RWPE2 (cell line): ENCODE results near the gene SPIRE2.
"Not testable (repeated sequence)": the region's sequence is repeated elsewhere in the genome, so short reads cannot be mapped to it uniquely, and the experiment has no call there.

Source experiments
- ATAC-seq: fragments of 200-7000 bp; cut with Tn5 transposase; 3 replicates; pipeline ENCODE4 v1.9.1; 2021; ENCODE audit warnings: low read depth
- DNase-seq: peaks from one replicate; pipeline ENCODE4 v3.0.0-alpha.2; 2020; ENCODE audit warnings: low spot score
- H3K27ac ChIP-seq: fragments of 450-650 bp; 2 replicates; pipeline ENCODE4 v1.5.1; 2017; ENCODE audit warnings: mild to moderate bottlenecking; ENCODE audit not compliant: poor library complexity, severe bottlenecking
- H3K27me3 ChIP-seq: fragments of 250-450 bp; sonication (Bioruptor Pico); 2 replicates; pipeline ENCODE4 v1.5.1; 2021; ENCODE audit warnings: mild to moderate bottlenecking, moderate library complexity; ENCODE audit not compliant: insufficient read depth, poor library complexity, severe bottlenecking
- H3K36me3 ChIP-seq: fragments of 250-450 bp; sonication (Bioruptor Pico); 2 replicates; pipeline ENCODE4 v1.5.1; 2020; ENCODE audit warnings: low read depth, mild to moderate bottlenecking, moderate library complexity
- H3K4me1 ChIP-seq: fragments of 250-450 bp; sonication (Bioruptor Pico); 2 replicates; pipeline ENCODE4 v1.5.1; 2021; ENCODE audit warnings: mild to moderate bottlenecking, moderate library complexity; ENCODE audit not compliant: insufficient read depth, poor library complexity, severe bottlenecking
- H3K4me3 ChIP-seq: fragments of 250-450 bp; sonication (Bioruptor Pico); 2 replicates; pipeline ENCODE4 v1.5.1; 2021; ENCODE audit warnings: mild to moderate bottlenecking, moderate library complexity; ENCODE audit not compliant: severe bottlenecking
- H3K9me3 ChIP-seq: fragments of 250-450 bp; sonication (Bioruptor Pico); 2 replicates; pipeline ENCODE4 v1.5.1; 2021; ENCODE audit warnings: mild to moderate bottlenecking, moderate library complexity; ENCODE audit not compliant: severe bottlenecking
- CTCF ChIP-seq: fragments of 450-650 bp; IDR thresholded peaks from one replicate; pipeline ENCODE4 v1.5.1; 2017; ENCODE audit warnings: mild to moderate bottlenecking, moderate library complexity; ENCODE audit not compliant: poor library complexity, severe bottlenecking

Gene SPIRE2

GRCh38 chr16:89873972-89874689 is 45.9 kb downstream of the SPIRE2 start:
- peak; percentile 91 for DNase-seq
- Histone ChIP-seq H3K36me3 (peaks cover 32% of the 10 kb centered on the region), H3K4me1 (peaks cover 5% of the 10 kb centered on the region), H3K27ac (peak overlapping the region; percentile 93), H3K9me3 (no peaks in the 10 kb centered on the region), H3K27me3 (no peaks in the 10 kb centered on the region), H3K4me3 (peak overlapping the region; percentile 61)
- ATAC-seq, result peak; percentile 69
- no peak for TF ChIP-seq CTCF

GRCh38 chr16:89879123-89879522 is 50.8 kb downstream of the SPIRE2 start:
- not testable (repeated sequence) for H3K27ac ChIP-seq, H3K9me3 ChIP-seq, DNase-seq, H3K4me3 ChIP-seq, ATAC-seq, H3K27me3 ChIP-seq
- Histone ChIP-seq H3K36me3 (peaks cover 75% of the 10 kb centered on the region), H3K4me1 (peaks cover 11% of the 10 kb centered on the region)

- H3K27ac ChIP-seq, result peak overlapping the region; percentile 22
- no peaks in the 10 kb centered on the region for H3K9me3 ChIP-seq
- H3K4me1 ChIP-seq, result peaks cover 11% of the 10 kb centered on the region
- H3K4me3 ChIP-seq, result no peak overlapping the region
- H3K36me3 ChIP-seq, result peaks cover 75% of the 10 kb centered on the region
- DNase-seq (no peak), ATAC-seq (peak; percentile 91)
- H3K27me3 ChIP-seq, result no peaks in the 10 kb centered on the region
- TF ChIP-seq CTCF, result no peak
Measured at GRCh38 chr16:89880477-89881367, 52.4 kb downstream of the SPIRE2 start.

GRCh38 chr16:89881368-89881730 is 53.1 kb downstream of the SPIRE2 start:
- H3K27ac ChIP-seq, result peak overlapping the region; percentile 22
- no peak for DNase-seq
- H3K9me3 ChIP-seq, result no peaks in the 10 kb centered on the region
- ATAC-seq, result no peak
- H3K4me1 ChIP-seq, result peaks cover 11% of the 10 kb centered on the region
- no peaks in the 10 kb centered on the region for H3K27me3 ChIP-seq
- H3K36me3 ChIP-seq, result peaks cover 75% of the 10 kb centered on the region
- no peak for TF ChIP-seq CTCF
- H3K4me3 ChIP-seq, result no peak overlapping the region

- H3K36me3 ChIP-seq, result peaks cover 84% of the 10 kb centered on the region
- H3K27ac ChIP-seq, result no peak overlapping the region
- H3K4me3 ChIP-seq, result no peak overlapping the region
- no peak for ATAC-seq
- H3K4me1 ChIP-seq, result peaks cover 11% of the 10 kb centered on the region
- H3K27me3 ChIP-seq, result no peaks in the 10 kb centered on the region
- no peak for DNase-seq
- TF ChIP-seq CTCF, result no peak
- H3K9me3 ChIP-seq, result no peaks in the 10 kb centered on the region
Measured at GRCh38 chr16:89883346-89884040, 55.2 kb downstream of the SPIRE2 start.
